ENCODE measurements around the gene KBTBD13. TPM values are rescaled to one million over a fixed set of nuclear protein-coding genes. Genes with fewer than 3 reads are reported as not detected.

KBTBD13 gene
- total RNA-seq: not detected

GRCh38 chr15:65076486-65077290 lies at the start of gene KBTBD13:
Gene KBTBD13 (plus strand): TSS chr15:65076746. CDS start chr15:65076816, 70 bp downstream.
- no peaks in the 10 kb centered on the region for H3K36me3 ChIP-seq
- peak within 1 kb of the TSS in 1 of 2 donors; percentile 17 for H3K4me3 ChIP-seq
- peak within 1 kb of the TSS; percentile 20 for H3K27ac ChIP-seq
- H3K4me1 ChIP-seq: peaks cover 10% of the 10 kb centered on the region
- H3K27me3 ChIP-seq: no peaks in the 10 kb centered on the region
- TF ChIP-seq POLR2AphosphoS5 (IDR thresholded peaks at IDR 0.05; ENCODE audit: insufficient read depth in 1 of 2, low read depth in 1 of 2) (no peak), CTCF (IDR thresholded peaks at IDR 0.05) (no peak), POLR2A (IDR thresholded peaks at IDR 0.05) (no peak)
- intact Hi-C loops (cut with DNase I): loop anchor here (5.0 kb wide), 1 partner anchor 34 kb away; no protein-coding TSS in a partner anchor
- no peak for DNase-seq (ENCODE audit: extremely low spot score in 2 of 2)
- H3K9me3 ChIP-seq: no peaks in the 10 kb centered on the region

- no peak for DNase-seq (ENCODE audit: extremely low spot score in 2 of 2)
- Histone ChIP-seq H3K4me1 (peaks cover 13% of the 10 kb centered on the region), H3K27ac (no peak overlapping the region), H3K27me3 (no peaks in the 10 kb centered on the region), H3K36me3 (peaks cover 0 to 21% of the 10 kb centered on the region in 2 donors), H3K9me3 (no peaks in the 10 kb centered on the region), H3K4me3 (no peak overlapping the region)
- TF ChIP-seq POLR2AphosphoS5 (IDR thresholded peaks at IDR 0.05; ENCODE audit: insufficient read depth in 1 of 2, low read depth in 1 of 2): no peak
- TF ChIP-seq POLR2A (IDR thresholded peaks at IDR 0.05): no peak
- no peak for TF ChIP-seq CTCF (IDR thresholded peaks at IDR 0.05)
- intact Hi-C loops (cut with DNase I): no loop called here
These were observed 49.8 kb upstream of the KBTBD13 start for GRCh38 chr15:65026756-65027155.

GRCh38 chr15:65027593-65027992 lies 49.0 kb upstream of the KBTBD13 start:
- TF ChIP-seq CTCF (IDR thresholded peaks at IDR 0.05) (no peak), POLR2AphosphoS5 (IDR thresholded peaks at IDR 0.05; ENCODE audit: insufficient read depth in 1 of 2, low read depth in 1 of 2) (no peak), POLR2A (IDR thresholded peaks at IDR 0.05) (no peak)
- intact Hi-C loops (cut with DNase I): no loop called here
- Histone ChIP-seq H3K27ac (no peak overlapping the region), H3K4me3 (no peak overlapping the region), H3K9me3 (no peaks in the 10 kb centered on the region), H3K36me3 (peaks cover 0 to 21% of the 10 kb centered on the region in 2 donors), H3K4me1 (peaks cover 13% of the 10 kb centered on the region), H3K27me3 (no peaks in the 10 kb centered on the region)
- DNase-seq (ENCODE audit: extremely low spot score in 2 of 2): no peak

- DNase-seq (ENCODE audit: extremely low spot score in 2 of 2): no peak
- Histone ChIP-seq H3K9me3 (no peaks in the 10 kb centered on the region), H3K27me3 (no peaks in the 10 kb centered on the region), H3K36me3 (peaks cover 0 to 21% of the 10 kb centered on the region in 2 donors), H3K27ac (no peak overlapping the region), H3K4me1 (peaks cover 16% of the 10 kb centered on the region), H3K4me3 (peak overlapping the region; percentile 88 to 89)
- TF ChIP-seq POLR2AphosphoS5 (IDR thresholded peaks at IDR 0.05; ENCODE audit: insufficient read depth in 1 of 2, low read depth in 1 of 2): no peak
- TF ChIP-seq POLR2A (IDR thresholded peaks at IDR 0.05): no peak
- no peak for TF ChIP-seq CTCF (IDR thresholded peaks at IDR 0.05)
- intact Hi-C loops (cut with DNase I): no loop called here
These were observed 48.2 kb upstream of the KBTBD13 start for GRCh38 chr15:65028338-65028737.
